Mesodermal cell (in vitro differentiated cells): ENCODE measurements around the gene VCL.
"Not testable (repeated sequence)": the region's sequence is repeated elsewhere in the genome, so short reads cannot be mapped to it uniquely, and the experiment has no call there.

Experiments used
- H3K27ac ChIP-seq: 2 replicates; pipeline ENCODE4 v1.7.0; 2013; ENCODE audit warnings: mild to moderate bottlenecking, low read depth, low read length, moderate library complexity; ENCODE audit not compliant: severe bottlenecking
- H3K36me3 ChIP-seq: 2 replicates; pipeline ENCODE4 v1.7.1; 2013; ENCODE audit warnings: mild to moderate bottlenecking, low read length, moderate library complexity; ENCODE audit not compliant: control insufficient read depth, insufficient read depth
- H3K4me1 ChIP-seq: one replicate; pipeline ENCODE4 v1.7.1; 2013; ENCODE audit warnings: mild to moderate bottlenecking, low read length; ENCODE audit not compliant: insufficient read depth, control insufficient read depth, poor library complexity, severe bottlenecking
- H3K4me3 ChIP-seq: 2 replicates; pipeline ENCODE4 v1.7.0; 2013; ENCODE audit warnings: low read length, control low read depth, mild to moderate bottlenecking; ENCODE audit not compliant: insufficient read depth, poor library complexity, severe bottlenecking; ENCODE audit errors: extremely low read depth
- H3K9me3 ChIP-seq: 2 replicates; pipeline ENCODE4 v1.7.1; 2013; ENCODE audit warnings: mild to moderate bottlenecking, low read length, moderate library complexity; ENCODE audit not compliant: control insufficient read depth
- WGBS, 2 experiments: methylation state at CpG; one replicate each; pipeline ENCODE4 v1.1.5; 2013; ENCODE audit warnings: missing lambda C conversion rate in 2 of 2; ENCODE audit not compliant: insufficient coverage in 2 of 2; 5-methylcytosine and 5-hydroxymethylcytosine counted together

VCL gene

DNA sequence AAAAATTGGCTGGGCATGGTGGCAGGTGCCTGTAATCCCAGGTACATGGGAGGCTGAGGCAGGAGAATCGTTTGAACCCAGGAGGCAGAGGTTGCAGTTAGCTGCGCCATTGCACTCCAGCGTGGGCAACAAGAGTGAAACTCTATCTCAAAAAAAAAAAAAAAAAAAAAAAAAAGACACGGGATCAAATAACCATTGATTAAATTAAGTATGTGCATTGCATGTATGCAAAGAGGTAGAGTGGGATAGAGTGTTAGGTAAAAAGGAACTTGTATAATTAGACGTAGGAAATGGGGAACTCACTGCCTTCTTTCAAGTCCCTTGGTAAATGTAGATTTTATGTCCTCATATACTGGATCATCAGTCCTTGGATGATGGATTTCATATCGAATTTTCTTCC is 13.1 kb downstream of the VCL start:
- Histone ChIP-seq H3K9me3 (no peaks in the 10 kb centered on the region), H3K4me3 (no peak overlapping the region), H3K27ac (no peak overlapping the region), H3K36me3 (peaks cover 85% of the 10 kb centered on the region), H3K4me1 (peaks cover 6% of the 10 kb centered on the region)
- 100% methylated on average over 1 of the region's 6 CpGs; no CpG with 5 or more reads in 1 of the 2 experiments for WGBS, 2 experiments

DNA sequence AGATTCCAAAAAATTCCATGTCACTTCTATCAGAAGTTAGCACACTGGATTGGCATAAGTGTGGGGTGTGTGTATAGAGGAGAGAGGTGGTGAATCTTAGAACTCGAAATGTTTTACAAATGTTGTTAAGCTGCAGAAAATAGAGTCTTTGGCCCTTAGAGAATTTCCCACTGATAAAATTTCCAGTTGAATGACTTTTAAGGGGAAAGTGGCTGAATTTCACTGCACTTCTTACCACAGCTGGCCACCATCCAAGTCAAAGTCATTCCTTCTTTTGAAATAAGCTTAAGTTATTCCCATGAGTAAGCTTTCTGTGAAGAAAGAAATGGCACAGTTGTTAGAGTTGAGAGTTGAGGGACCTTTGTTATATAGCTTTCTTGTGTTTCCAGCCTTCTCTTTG is 13.9 kb downstream of the VCL start:
- 86 to 100% methylated on average over 1 of the region's 1 CpG for WGBS, 2 experiments
- Histone ChIP-seq H3K4me1 (peaks cover 6% of the 10 kb centered on the region), H3K9me3 (no peaks in the 10 kb centered on the region), H3K4me3 (no peak overlapping the region), H3K27ac (no peak overlapping the region), H3K36me3 (peaks cover 88% of the 10 kb centered on the region)

- Histone ChIP-seq H3K4me1 (peaks cover 6% of the 10 kb centered on the region), H3K27ac (no peak overlapping the region), H3K9me3 (no peaks in the 10 kb centered on the region), H3K36me3 (peaks cover 86% of the 10 kb centered on the region), H3K4me3 (no peak overlapping the region)
- 100% methylated on average over 2 of the region's 2 CpGs; no CpG with 5 or more reads in 1 of the 2 experiments for WGBS, 2 experiments
These were observed 14.6 kb downstream of the VCL start for GRCh38 chr10:74012480-74012879.

DNA sequence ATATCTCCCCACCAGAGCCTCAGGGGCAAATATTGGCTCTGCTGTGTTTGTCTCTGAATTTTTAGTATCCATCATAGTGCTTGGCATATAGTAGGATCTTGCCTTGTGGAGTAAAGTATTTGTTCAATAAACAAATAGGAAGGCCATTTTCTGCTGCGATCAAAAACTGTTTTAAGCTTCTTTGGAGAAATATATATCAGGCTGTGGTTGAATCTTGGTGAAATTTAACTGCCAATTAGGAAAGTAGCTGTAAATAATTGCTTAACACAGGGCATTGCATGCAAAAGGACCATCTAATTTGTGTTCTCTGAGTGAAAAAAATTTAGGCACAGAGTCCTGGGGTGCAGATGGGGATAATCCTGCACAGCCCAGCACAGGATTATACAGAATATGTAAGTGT is 15.1 kb downstream of the VCL start:
- Histone ChIP-seq H3K36me3 (peaks cover 87% of the 10 kb centered on the region), H3K27ac (no peak overlapping the region), H3K4me1 (peaks cover 6% of the 10 kb centered on the region), H3K9me3 (no peaks in the 10 kb centered on the region), H3K4me3 (no peak overlapping the region)
- 89 to 100% methylated on average over 1 of the region's 1 CpG for WGBS, 2 experiments

GRCh38 chr10:74014574-74014973 is 16.7 kb downstream of the VCL start:
- not testable (repeated sequence) for H3K4me3 ChIP-seq, H3K9me3 ChIP-seq, H3K27ac ChIP-seq
- peaks cover 15% of the 10 kb centered on the region for H3K4me1 ChIP-seq
- peaks cover 79% of the 10 kb centered on the region for H3K36me3 ChIP-seq
- 82% methylated on average over 2 of the region's 3 CpGs; no CpG with 5 or more reads in 1 of the 2 experiments for WGBS, 2 experiments

GRCh38 chr10:74018241-74018640 is 20.3 kb downstream of the VCL start:
- H3K9me3 ChIP-seq = no peaks in the 10 kb centered on the region
- peaks cover 29% of the 10 kb centered on the region for H3K4me1 ChIP-seq
- H3K4me3 ChIP-seq = no peak overlapping the region
- peak overlapping the region; percentile 29 for H3K27ac ChIP-seq
- peaks cover 65% of the 10 kb centered on the region for H3K36me3 ChIP-seq
- 90 to 100% methylated on average over 2 of the region's 2 CpGs for WGBS, 2 experiments

GRCh38 chr10:74021248-74022055 is 23.5 kb downstream of the VCL start:
- H3K4me1 ChIP-seq = peaks cover 56% of the 10 kb centered on the region
- H3K27ac ChIP-seq = peak overlapping the region; percentile 84
- no peaks in the 10 kb centered on the region for H3K9me3 ChIP-seq
- peaks cover 54% of the 10 kb centered on the region for H3K36me3 ChIP-seq
- 81 to 93% methylated on average over 1 to 2 of the region's 4 CpGs for WGBS, 2 experiments
- H3K4me3 ChIP-seq = no peak overlapping the region

DNA sequence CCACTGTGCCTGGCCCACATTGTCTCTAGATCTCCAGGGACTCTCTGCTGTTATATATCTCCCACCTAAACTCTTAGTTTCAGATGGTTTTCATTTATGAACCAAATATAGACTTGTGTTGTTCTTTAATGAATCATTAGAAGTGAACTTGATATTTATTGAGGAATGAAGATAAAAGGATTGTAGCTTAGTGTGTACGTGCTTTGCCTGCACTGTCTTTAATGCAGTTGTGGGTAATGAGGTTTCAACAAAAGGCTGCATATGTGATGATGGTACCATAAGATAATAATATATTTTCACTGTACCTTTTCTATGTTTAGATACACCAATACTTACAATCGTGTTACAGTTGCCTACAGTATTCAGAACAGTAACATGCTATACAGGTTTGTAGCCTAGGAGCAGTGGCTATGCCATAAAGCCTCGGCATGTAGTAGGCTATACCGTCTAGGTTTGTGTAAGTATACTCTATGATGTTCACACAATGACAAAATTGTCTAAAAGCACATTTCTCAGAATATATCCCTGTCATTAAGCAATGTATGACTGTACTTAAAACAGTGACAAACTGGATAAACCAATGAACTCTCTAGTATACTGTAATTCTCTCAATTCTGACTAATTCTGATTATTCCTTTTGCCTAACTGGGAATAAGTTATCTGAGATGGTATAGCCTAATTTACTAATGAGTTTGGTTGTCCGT is 25.2 kb downstream of the VCL start:
- Histone ChIP-seq H3K36me3 (peaks cover 55% of the 10 kb centered on the region), H3K4me1 (peaks cover 56% of the 10 kb centered on the region), H3K9me3 (no peaks in the 10 kb centered on the region), H3K27ac (no peak overlapping the region), H3K4me3 (no peak overlapping the region)
- WGBS, 2 experiments = 100% methylated on average over 1 to 2 of the region's 5 CpGs

DNA sequence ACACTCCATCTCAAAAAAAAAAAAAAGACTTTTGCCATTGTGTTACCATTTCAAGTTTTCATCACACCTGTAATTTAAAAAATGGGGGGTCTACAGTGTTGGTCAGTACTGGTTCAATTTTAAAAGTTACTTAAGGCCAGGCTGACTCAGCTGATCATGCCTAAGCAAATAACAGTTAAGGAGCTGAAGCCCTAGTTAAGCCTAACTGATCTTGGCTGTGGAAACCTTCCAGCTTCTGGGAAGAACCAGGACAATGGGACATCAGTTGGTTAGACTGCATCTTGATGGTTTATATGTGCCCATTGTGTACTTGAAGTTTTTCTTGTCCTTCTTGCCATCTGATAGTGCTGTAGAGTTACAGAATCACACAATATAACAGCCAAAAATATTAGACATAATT is 26.7 kb downstream of the VCL start:
- no peaks in the 10 kb centered on the region for H3K9me3 ChIP-seq
- no peak overlapping the region for H3K27ac ChIP-seq

GRCh38 chr10:74025380-74025978 is 27.6 kb downstream of the VCL start:
- Histone ChIP-seq H3K4me1 (peaks cover 47% of the 10 kb centered on the region), H3K9me3 (no peaks in the 10 kb centered on the region), H3K4me3 (no peak overlapping the region), H3K36me3 (peaks cover 52% of the 10 kb centered on the region), H3K27ac (no peak overlapping the region)
- 89% methylated on average over 3 to 5 of the region's 5 CpGs for WGBS, 2 experiments

More for the DNA sequence above, 26.7 kb downstream of the VCL start:
- H3K4me3 ChIP-seq = no peak overlapping the region
- H3K4me1 ChIP-seq = peaks cover 49% of the 10 kb centered on the region
- H3K36me3 ChIP-seq = peaks cover 54% of the 10 kb centered on the region
